ENCODE measurements around the gene SYNE2. TPM values are rescaled to one million over a fixed set of nuclear protein-coding genes. Genes with fewer than 3 reads are reported as not detected.

SYNE2 gene
- total and polyA plus RNA-seq, 9 donors = 65.1 to 262 (median 180) TPM

DNA sequence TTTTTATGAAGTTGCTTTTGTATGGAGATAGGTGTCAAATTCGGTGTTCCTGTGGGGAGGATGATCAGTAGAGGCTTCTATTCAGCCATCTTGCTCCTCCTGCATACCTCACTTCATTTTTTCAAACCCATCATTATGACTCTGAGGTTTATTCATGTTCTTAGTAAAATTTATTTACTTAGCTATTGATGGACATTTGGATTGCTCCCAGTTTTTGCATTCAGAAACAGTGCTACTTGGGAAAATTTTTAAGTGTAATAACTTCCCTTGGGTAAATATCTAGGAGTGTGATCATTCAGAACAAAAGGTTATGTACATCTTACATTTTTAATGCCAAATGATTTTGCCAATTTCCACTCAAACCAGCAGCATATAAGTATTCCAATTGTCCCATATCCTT lies 208.3 kb downstream of the SYNE2 start:
- intact Hi-C loops (cut with DNase I) = no loop called here
- Histone ChIP-seq H3K4me3 (no peak overlapping the region), H3K9me3 (no peaks in the 10 kb centered on the region), H3K4me1 (ENCODE audit: insufficient read depth) (no peaks in the 10 kb centered on the region), H3K27me3 (no peaks in the 10 kb centered on the region), H3K27ac (no peak overlapping the region), H3K36me3 (no peaks in the 10 kb centered on the region)
- 92 to 97% (median 94%) methylated on average over 1 of the region's 1 CpG for WGBS, 3 donors
- DNase-seq = no peak
- TF ChIP-seq, protein P1, sequence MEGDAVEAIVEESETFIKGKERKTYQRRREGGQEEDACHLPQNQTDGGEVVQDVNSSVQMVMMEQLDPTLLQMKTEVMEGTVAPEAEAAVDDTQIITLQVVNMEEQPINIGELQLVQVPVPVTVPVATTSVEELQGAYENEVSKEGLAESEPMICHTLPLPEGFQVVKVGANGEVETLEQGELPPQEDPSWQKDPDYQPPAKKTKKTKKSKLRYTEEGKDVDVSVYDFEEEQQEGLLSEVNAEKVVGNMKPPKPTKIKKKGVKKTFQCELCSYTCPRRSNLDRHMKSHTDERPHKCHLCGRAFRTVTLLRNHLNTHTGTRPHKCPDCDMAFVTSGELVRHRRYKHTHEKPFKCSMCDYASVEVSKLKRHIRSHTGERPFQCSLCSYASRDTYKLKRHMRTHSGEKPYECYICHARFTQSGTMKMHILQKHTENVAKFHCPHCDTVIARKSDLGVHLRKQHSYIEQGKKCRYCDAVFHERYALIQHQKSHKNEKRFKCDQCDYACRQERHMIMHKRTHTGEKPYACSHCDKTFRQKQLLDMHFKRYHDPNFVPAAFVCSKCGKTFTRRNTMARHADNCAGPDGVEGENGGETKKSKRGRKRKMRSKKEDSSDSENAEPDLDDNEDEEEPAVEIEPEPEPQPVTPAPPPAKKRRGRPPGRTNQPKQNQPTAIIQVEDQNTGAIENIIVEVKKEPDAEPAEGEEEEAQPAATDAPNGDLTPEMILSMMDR (IDR thresholded peaks at IDR 0.05) = no peak
- TF ChIP-seq EP300 (IDR thresholded peaks at IDR 0.05) (no peak), POLR2A (IDR thresholded peaks at IDR 0.05) (no peak)

DNA sequence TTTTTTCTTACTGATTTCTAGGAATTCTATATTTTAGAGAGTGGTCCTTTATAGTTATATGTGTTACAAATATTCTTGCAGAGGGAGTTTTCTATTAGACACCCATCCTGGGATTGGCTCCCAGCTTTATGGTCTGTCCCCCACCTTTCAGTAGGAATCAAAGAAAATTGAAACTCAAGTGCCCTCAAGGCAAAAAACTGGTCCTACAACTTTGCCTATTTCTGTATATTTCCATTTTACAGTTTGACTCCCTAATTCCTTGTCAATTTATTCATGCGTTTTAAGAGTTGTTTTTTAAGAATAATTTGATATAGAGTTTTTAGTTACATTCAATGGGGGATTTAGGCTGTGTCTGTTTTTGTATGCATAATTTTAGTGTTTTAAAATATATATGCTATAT lies 208.9 kb downstream of the SYNE2 start:
- no peaks in the 10 kb centered on the region for H3K4me1 ChIP-seq (ENCODE audit: insufficient read depth)
- H3K27ac ChIP-seq = no peak overlapping the region
- H3K36me3 ChIP-seq = no peaks in the 10 kb centered on the region
- H3K9me3 ChIP-seq = no peaks in the 10 kb centered on the region
- TF ChIP-seq POLR2A (IDR thresholded peaks at IDR 0.05) = no peak
- no peak for TF ChIP-seq EP300 (IDR thresholded peaks at IDR 0.05)
- TF ChIP-seq, protein P1 (IDR thresholded peaks at IDR 0.05) = no peak
- H3K4me3 ChIP-seq = no peak overlapping the region
- intact Hi-C loops (cut with DNase I) = no loop called here
- no peaks in the 10 kb centered on the region for H3K27me3 ChIP-seq
- 98 to 100% (median 100%) methylated on average over 1 of the region's 1 CpG for WGBS, 3 donors
- DNase-seq = no peak

DNA sequence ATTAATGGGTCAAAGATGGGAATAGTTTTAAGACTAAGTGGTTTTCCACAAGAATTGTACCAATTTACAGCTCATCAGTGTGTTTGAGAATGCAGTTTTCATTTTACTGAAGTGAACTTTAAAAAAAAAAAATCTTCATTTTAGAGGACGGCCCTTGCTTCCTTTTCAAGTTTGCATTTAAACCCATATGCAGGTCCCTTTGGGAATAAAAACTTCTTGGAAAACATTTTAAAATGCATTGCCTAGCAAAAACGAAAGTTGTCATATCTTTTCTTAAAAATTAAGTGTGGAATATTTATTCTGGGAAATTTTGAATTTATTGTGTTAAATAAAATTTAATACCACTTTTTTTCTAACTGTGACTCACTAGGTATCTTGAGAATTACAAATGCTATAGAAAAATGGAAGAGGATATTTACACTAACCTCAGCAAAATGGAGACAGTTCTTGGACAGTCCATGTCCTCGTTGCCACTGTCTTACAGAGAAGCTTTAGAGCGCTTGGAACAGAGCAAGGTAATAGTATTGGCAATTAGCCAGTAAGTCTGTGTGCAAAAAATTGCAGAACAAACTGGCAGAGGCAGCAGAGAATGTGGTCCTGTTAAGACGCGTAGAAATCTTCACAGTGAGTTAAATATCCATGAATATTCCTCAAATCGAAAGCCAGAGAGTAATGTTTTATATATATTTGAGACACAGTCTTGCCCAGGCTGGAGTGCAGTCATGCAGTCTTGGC lies 209.7 kb downstream of the SYNE2 start:
- Histone ChIP-seq H3K27me3 (no peaks in the 10 kb centered on the region), H3K27ac (no peak overlapping the region), H3K4me1 (ENCODE audit: insufficient read depth) (no peaks in the 10 kb centered on the region), H3K9me3 (no peaks in the 10 kb centered on the region), H3K4me3 (no peak overlapping the region), H3K36me3 (no peaks in the 10 kb centered on the region)
- intact Hi-C loops (cut with DNase I) = no loop called here
- DNase-seq = no peak
- TF ChIP-seq POLR2A (IDR thresholded peaks at IDR 0.05) = no peak
- TF ChIP-seq, protein P1 (IDR thresholded peaks at IDR 0.05) = no peak
- TF ChIP-seq EP300 (IDR thresholded peaks at IDR 0.05) = no peak
- WGBS, 3 donors = 81 to 86% (median 84%) methylated on average over 7 of the region's 7 CpGs

DNA sequence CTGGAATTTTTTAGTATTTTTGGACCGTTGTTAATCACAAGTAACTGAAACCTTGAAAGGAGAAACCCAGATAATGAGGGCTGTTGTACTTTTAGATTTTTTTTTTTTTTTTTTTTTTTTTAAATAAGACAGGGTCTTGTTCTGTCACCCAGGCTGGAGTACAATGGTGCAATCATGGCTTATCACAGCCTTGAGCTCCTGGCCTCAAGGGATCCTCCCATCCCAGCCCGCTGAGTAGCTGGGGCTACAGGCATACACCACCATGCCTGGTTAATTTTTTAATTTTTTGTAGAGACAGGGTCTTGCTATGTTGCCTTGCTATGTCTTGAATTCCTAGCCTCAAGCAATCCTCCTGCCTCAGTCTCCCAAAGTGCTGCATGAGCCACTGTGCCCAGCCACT lies 211.6 kb downstream of the SYNE2 start:
- Histone ChIP-seq H3K4me1 (ENCODE audit: insufficient read depth) (no peaks in the 10 kb centered on the region), H3K4me3 (no peak overlapping the region), H3K9me3 (no peaks in the 10 kb centered on the region), H3K27ac (no peak overlapping the region), H3K36me3 (no peaks in the 10 kb centered on the region), H3K27me3 (no peaks in the 10 kb centered on the region)
- 72 to 83% (median 80%) methylated on average over 2 of the region's 2 CpGs for WGBS, 3 donors
- intact Hi-C loops (cut with DNase I) = no loop called here
- TF ChIP-seq, protein P1 (IDR thresholded peaks at IDR 0.05) = no peak
- no peak for TF ChIP-seq POLR2A (IDR thresholded peaks at IDR 0.05)
- TF ChIP-seq EP300 (IDR thresholded peaks at IDR 0.05) = no peak
- no peak for DNase-seq
